NK-92 (cell line): ENCODE measurements around the gene DMD.

Experiments
- DNase-seq: peaks from one replicate; lab custom pipeline; 2025; ENCODE audit not compliant: unreplicated experiment; lab: John Stamatoyannopoulos, UW

Gene DMD

DNA sequence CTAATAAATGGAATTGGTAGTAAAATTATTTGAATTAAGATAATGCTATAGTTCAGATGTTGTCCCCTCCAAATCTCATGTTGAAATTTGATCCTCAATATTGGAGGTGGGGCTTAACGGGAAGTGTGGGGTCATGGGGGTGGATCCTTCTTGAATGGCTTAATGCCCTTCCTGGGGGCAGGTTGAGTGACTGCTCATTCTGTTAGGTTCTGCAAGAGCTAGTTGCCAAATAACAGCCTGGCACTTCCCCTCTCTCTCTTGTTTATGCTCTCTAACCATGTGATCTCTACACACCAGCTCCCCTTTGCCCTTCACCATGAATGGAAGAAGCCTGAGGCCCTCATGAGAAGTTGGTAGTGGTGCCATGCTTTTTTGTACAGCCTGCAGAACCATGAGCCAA, 1414.7 kb downstream of the DMD start:
- DNase-seq: no peak

DNA sequence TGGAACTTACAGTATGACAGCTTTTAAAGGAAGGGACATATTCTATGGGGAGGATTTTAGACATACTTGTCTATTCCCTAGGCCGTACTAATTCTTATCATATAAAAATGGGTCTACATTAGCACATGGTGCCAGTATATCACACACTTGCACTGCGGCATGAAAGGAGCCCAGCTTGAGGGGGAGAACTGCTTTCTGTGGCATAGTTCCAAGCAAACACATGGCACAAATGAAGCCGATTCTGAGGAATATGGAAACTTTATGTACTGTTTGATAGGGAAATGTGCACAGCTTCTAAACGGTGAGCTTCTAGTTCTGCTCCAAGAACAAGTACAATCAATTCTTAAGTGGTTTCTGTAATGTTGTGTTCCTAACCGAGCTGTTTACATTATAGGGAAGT, 1463.9 kb downstream of the DMD start:
- DNase-seq: no peak

DNA sequence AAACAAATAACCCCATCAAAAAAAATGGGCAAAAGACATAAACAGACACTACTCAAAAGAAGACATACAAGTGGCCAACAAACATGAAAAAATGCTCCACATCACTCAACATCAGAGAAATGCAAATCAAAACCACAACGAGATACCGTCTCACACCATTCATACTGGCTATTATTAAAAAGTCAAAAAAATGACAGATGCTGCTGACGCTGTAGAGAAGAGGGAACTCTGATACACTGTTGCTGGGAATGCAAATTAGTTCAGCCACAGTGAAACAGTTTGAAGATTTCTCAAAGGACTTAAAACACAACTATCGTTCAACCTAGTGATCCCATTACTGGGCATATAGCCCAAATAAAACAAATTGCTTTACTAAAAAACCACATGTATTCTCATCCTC, 1468.3 kb downstream of the DMD start:
- DNase-seq: no peak

DNA sequence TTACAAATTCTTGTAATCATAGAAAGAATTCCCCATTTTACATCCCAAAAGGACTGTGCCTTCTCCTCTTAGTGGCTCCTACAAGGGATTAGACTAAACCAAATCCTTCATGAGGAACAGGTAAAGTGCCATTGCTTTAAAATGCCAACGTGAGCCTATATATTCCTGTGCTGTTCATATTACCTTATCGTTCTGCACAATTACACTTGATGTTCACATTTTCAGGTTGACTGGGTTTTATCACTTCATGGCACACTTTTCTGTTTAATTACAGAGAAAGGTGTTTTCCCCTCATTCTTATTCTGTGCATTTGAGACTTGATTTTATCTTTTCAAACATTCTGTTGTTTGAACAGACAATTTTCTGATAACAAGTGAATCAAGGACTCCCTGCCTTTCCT, 1493.9 kb downstream of the DMD start:
- DNase-seq: no peak

DNA sequence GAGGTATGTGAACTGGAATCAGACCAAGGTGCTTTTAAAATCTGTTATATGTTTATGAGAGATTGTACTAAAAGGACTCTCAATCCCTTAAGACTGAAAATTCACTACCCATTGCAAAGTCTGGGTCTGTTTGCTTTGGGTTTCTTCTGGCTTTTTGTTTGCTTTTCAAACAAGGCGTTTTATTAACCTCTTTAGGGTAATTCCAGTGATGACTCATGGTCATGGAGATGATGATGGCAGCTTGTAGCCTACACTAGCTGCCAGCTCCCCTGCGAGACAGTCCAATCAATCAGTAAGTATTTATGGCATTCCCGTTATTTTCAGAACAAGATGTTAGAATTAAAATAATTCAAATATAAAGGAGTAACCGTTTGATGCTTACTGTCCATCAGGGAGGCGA, 1495.7 kb downstream of the DMD start:
- DNase-seq: no peak

DNA sequence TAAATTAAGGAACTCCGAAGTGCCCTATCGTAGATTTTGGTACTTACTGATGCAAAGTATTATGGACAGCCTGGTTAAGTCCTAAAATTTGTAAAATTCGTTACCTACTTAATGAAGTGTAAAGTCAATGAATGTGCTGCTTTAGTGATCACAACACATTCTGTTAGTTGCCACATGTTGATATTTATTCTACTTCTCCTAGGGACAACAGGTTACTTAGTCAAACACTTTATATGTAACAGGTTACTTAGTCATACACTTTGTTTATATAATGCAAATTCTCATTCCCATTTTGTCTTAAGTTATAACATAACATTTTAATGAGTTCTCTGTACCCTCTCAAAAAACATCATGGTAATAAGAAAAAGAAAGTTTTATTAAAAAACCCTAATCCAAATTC, 1496.6 kb downstream of the DMD start:
- no peak for DNase-seq

DNA sequence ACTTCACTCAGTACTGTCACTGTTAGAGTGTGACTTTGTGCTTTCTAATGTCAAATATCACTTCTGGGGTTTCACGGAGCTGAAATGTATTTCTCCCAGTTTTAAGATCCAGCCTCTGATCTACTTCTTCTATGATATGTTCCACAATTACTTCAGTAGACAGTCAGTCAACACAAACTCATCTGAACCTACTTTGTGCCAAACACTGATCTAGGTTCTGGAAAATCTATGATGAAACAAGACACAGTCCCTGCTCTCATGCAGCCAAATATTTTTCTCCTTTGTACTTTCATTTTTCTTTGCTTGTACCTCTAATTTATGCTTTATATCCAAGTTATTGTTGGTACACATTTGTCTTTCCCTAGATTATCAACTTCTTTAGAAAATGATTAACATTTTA, 1498.2 kb downstream of the DMD start:
- no peak for DNase-seq

DNA sequence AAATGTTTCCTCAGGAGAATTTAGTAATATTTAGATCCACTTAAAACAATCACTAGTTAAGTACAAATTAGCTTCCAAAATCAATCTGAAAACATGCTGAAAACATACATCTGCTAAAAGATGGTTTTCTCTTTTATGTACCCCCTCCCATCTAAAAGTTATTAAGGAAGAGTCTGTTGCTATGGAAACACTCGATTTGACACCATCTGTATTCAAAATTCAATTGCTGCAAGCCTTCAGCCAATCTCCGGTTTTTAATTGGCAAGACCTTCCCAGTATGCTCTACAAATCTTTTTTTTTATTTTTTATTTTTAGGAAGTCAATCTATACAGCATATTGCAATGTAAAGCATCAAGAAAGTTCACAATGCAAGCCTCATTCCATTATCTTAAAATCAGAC, 1500.2 kb downstream of the DMD start:
- no peak for DNase-seq

DNA sequence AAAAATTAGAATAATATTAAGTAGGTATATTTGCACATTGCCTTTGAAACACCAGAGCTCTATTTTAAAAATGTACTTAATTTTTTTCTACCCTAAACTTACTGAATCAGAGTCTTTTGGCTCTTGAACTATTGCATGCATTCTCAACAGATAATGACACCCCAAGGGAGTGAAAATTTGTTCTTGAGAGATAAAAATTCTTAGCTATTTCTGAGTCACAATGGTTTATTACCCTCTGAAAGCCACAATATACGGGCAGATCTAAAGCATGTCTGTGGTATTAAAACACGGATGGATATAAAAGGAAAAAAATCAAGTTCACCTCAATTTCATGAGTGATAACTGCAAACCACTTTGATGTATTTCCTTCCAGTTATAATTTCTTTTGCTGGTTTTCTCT, 1503.2 kb downstream of the DMD start:
- DNase-seq: no peak

DNA sequence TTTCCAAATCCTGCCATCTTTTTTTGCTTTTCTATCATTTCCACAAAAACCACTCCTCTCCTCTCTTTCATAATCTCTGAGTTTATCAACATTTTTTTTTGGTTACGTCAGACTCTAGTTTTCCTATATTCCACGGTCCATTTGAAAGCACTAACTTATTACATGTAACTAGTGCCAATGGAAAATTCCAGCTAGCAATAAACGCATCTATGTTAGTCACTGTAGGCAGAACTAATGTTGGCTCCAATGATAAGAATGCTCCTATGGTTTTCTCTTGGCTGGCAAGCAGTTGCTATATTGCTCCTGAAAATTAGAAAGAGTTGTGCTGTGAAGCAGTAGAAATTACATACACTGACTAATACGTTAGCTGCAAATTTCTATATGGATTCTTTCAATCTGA, 1504.9 kb downstream of the DMD start:
- no peak for DNase-seq

DNA sequence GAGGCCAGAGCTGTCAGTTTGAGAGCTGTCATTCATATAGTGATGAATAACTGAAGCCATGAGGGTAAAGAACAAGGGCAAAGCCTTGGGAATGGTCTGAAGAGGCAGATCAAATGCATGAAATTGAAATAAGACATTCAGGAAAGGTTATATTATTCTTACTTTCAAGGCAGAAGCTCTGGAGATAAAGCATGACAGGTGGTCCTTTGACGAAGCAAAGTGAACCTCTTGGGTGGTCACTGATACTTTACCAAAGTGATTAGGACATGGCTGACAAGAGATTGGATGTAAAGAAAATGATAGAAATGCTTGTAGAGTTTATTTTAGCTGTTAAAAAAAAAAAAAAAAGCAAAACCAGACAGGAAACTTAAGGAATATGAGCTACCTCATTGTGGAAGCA, 1505.5 kb downstream of the DMD start:
- DNase-seq: no peak

DNA sequence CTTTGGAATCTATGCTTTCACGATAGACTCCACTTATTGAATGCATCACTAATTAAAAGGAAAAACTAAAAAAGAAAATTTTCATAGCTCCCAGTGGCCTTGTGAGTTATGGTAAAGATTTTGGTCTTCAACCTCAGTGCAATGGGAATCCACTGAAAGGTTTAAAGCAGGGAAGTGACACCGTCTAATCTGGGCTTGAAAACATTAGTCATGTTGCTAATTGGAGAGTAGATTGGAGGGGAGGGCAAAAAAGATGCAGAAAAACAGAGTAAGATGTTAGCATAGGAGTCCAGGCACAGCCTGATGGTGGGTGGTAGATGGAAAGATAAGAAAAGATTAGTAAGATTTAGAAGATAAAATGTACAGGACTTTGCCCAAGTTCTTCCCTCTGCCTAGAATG, 1506.4 kb downstream of the DMD start:
- no peak for DNase-seq

DNA sequence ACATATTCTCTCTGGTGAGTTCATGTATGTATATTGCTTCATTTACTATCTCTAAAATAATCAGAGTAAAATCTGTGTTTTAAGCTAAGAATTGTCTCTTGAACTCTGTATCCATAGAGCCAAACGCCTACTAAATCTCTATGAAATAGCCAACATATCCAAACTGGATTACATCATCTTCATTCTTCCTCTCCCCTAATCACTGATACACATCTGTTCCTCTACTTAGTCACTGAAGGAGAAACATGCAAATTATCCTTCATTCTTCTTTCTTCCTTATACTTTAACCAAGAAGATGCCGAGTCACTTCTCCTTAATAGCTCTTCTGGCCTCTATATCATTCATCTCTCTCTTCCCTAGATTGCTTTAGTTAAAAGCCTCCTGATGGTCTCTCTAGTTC, 1509.1 kb downstream of the DMD start:
- DNase-seq: no peak

DNA sequence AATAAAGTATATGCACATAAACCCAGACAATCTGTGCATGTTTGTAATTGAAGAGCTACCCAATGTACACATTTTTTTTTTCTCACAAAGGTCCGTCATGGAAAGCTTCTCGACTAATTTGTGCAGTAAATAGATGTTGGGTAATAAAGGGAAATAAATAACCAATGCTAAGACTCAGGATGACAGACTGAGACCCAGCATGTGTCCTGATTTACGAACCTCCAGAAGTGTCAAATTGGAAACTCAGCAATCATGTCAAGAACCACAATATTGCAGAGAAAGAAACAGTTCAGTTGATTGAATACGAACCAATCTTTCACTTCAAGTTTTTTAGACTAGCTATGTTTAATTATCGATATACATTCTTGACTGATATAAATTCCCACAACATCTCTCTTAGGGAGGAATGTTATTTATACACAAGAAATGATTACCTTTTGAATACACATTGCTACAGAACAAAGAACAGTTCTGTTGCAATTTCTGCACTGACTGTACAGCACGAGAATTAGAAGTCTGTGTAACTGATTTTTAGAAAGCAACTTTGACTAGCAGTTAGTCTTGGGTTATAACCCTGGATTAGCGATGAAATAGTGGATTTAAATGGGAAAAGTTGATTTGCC, 1513.9 kb downstream of the DMD start:
- DNase-seq: no peak

DNA sequence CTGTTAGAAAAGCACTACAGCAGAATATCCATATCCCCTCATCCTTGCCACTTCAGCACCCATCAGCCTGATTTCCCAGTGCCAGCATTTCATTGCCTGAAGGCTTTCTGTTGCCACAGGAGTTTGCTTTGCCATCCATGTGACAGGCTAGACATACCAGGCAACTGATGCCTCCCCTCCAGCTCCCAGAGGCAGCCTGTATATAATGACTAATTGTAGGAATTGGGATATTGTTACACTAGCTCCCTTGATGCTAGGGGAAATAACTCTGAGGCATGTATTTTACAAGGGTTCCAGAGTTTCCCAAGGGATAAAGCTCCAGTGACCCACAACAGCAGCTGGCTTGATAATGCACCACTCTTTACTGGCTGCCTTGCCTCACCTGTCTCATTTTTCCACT, 1531.5 kb downstream of the DMD start:
- no peak for DNase-seq

DNA sequence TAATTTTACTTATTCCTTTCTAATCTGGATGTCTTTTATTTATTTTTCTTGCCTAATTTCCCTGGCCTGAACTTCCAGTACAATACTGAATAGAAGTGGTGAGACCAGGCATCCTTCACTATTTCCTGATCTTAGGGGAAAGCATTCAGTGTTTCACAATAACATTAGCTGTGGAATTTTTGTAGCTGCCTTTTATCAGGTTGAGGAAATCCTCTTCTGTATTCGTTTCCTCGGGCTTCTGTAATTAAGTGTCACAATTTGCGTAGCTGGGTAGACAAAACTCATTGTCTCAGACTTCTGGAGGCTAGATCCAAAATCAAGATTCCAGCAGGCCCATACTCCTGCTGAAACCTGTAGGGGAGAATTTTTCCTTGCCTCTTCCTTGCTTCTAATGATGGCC, 1541.1 kb downstream of the DMD start:
- no peak for DNase-seq

DNA sequence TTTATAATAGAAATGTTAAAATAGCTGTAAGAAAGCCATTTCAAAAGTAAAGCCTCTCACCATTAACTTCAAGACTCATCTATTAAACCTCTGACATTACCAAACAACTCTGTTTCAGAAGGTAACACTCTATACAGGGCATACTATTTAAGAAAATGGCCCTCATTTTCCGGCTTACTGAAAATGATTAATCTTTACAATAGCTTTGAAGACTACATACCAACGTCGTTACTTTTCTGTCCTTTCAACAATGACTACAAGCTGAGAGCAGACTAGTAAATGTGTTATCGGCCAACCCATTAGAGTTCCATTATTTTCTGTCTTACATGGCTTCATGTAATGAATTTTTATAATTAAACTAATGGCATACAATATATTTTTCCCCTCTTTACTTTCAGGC, 1545.9 kb downstream of the DMD start:
- no peak for DNase-seq

DNA sequence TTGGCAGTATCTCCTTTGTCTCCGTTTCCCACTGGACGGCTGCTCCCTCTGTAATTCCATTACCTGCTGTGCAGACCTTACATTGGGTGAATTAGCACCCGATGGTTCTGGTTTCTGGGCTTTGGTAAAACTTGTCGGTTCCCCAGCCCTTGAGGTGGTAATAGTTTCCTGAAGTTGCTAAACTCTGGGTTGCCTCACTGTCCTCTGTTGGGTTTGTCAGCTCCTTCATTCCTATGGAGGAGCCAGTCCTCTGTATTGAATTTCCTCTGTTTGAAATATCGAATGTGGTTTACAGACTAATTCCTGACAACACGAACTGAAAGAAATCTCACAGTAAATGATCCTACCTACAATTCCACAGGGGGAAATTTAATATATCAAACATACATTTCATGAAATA, 1548.2 kb downstream of the DMD start:
- no peak for DNase-seq

DNA sequence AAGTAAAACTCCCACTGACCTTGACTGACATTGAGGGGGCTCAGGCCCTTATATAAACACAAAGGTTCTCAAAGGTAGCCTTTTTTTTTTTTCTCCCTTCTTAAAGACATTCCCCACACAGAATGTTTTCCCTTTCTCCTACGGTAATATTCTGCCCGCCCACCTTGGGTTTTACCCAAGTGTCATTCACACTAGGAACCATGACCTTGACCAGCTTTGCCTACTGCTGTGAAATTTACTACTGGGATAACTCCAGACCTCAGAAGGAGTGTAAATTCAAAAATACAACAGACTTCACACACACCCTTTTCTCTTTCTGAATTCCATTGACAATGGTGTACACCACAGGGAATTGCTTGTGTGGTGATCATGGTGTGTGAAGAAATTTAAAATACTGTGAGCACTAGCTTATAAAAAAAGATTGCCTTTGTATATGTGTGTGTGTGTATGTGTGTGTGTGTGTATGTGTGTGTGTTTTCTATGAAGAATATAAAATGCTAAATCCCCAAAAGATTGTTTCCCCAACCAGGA, 1550.0 kb downstream of the DMD start:
- no peak for DNase-seq

DNA sequence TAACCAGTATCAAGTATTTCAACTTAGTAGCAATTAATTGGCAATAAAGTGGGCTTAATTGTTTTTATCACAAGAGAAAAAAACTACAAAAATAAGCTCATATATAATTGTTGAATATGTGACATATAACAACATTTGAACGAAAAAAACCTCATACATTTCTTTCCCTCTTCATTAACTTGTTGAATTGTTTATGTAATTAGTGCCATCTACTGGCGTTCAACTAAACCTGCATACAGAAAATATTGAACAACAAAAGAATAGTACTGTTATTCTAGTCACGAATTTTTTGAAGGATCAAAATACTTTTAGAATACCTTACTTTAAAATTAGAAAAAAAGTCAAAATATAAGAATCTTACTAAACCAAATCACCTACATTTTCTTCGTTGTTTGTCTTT, 1553.0 kb downstream of the DMD start:
- DNase-seq: no peak

DNA sequence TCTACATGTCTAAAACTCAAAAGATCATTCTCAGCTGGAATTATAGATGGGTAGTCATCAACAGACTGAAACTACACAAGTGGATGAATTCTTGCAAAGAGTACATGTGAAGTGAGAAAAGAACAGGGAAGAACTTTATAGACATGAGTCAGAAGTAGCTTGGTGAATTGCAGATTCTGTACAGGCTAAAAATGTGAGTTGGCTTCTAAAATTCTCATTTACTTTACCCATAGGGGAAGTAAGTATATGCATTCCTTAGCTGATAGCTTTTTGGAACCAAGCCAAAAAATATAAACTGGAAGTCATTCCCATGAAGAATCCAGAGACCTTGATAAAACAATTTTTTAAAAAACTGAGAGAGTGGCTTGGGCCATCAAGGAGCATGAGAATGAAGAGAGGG, 1555.3 kb downstream of the DMD start:
- DNase-seq: no peak

DNA sequence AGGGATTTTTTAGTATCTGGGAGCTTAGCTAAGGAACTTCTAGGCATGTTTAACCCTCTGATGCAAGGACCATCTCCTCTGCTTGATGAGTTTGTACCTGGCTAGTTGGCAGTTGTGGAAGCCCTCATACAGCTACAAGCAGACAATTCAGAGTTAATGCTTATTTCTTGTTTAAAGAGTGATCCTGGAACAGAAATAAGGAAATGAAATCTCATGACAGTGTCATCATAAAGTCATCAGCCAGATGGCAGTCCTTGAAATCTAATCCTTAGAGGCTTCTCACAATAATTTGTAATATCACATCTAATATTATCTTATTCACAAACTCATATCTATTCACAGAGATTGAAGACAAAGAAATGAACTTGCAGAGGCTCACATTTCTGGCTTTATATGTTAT, 1557.9 kb downstream of the DMD start:
- no peak for DNase-seq

DNA sequence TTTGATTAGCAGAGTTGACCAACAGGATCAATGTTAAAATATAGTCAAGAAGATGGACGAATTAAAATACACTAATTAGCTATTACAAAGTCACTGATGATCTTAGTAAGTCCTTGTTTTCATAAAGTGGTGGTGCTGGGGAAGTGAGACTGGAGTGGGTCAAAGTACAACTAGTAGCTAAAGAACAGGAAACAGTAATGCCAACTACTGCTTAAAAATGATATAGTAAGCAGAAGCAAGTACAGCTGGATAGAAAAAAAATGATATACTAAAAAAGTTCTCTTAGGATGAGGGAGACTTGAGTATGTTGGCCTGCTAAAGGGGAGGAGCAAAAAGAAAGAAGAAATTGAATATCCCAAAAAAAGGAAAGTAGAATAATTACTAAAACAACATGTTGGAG, 1558.7 kb downstream of the DMD start:
- no peak for DNase-seq

DNA sequence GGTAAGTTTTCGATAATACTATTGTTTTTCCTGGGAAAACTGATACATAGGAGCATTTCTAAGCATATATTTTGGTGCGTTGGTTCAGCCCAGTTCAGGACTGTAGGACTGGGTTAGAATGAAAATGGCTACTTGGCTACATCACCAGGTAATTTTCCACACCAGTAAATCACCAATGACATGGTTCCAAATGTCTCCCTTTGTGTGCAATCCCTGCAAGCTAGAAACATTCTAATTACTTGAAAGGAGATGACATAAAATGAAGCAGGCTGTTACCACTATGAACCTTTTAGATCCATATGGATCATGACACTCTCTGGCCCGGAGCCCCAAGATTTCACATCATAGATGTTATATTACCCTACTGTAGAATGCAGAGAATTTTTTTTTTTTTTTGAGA, 1562.1 kb downstream of the DMD start:
- no peak for DNase-seq
